ENCODE measurements around the gene ANXA4. TPM values are rescaled to one million over a fixed set of nuclear protein-coding genes. Genes with fewer than 3 reads are reported as not detected.

The ANXA4 gene
- total RNA-seq, 1 experiment from 2014 or later = 183 TPM

DNA sequence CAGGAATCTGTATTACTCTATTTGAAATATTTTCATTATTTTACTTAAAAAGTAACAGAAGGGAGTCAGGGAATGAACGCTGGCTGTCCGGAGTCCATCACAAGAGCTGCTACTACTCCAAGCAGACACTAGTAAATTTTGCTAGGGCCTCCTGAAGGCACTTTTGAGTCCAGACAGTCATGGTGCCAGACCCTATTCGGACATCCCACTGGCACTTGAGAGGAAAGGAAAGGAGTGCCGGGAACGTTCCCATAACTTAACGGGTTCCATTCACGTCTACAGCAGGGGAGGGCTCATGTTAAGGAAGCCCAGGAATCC, 87.0 kb downstream of the ANXA4 start:
- Histone ChIP-seq H3K4me1 (ENCODE audit: control insufficient read depth, insufficient read depth, low read length) (peaks cover 9% of the 10 kb centered on the region), H3K4me3 (ENCODE audit: low read depth in 2 of 2, low read length in 2 of 2) (peak overlapping the region; percentile 84 to 95), H3K27me3 (ENCODE audit: control insufficient read depth, insufficient read depth, low read length) (no peaks in the 10 kb centered on the region), H3K27ac (ENCODE audit: low read length) (peak overlapping the region; percentile 95), H3K36me3 (ENCODE audit: control insufficient read depth, insufficient read depth, low read length) (no peaks in the 10 kb centered on the region), H3K9me3 (ENCODE audit: control insufficient read depth, insufficient read depth, low read depth, low read length) (no peaks in the 10 kb centered on the region)
- TF ChIP-seq SIN3A (IDR thresholded peaks at IDR 0.05; ENCODE audit: borderline replicate concordance, insufficient read depth, low read depth, low read length) (no peak), POLR2AphosphoS5 (IDR thresholded peaks at IDR 0.05; ENCODE audit: low read depth, low read length) (no peak), TCF7L2 (IDR thresholded peaks at IDR 0.05; ENCODE audit: low read depth, low read length) (no peak)
- TF ChIP-seq, protein P1, sequence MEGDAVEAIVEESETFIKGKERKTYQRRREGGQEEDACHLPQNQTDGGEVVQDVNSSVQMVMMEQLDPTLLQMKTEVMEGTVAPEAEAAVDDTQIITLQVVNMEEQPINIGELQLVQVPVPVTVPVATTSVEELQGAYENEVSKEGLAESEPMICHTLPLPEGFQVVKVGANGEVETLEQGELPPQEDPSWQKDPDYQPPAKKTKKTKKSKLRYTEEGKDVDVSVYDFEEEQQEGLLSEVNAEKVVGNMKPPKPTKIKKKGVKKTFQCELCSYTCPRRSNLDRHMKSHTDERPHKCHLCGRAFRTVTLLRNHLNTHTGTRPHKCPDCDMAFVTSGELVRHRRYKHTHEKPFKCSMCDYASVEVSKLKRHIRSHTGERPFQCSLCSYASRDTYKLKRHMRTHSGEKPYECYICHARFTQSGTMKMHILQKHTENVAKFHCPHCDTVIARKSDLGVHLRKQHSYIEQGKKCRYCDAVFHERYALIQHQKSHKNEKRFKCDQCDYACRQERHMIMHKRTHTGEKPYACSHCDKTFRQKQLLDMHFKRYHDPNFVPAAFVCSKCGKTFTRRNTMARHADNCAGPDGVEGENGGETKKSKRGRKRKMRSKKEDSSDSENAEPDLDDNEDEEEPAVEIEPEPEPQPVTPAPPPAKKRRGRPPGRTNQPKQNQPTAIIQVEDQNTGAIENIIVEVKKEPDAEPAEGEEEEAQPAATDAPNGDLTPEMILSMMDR (IDR thresholded peaks at IDR 0.05) = no peak
- TF ChIP-seq, protein P2, sequence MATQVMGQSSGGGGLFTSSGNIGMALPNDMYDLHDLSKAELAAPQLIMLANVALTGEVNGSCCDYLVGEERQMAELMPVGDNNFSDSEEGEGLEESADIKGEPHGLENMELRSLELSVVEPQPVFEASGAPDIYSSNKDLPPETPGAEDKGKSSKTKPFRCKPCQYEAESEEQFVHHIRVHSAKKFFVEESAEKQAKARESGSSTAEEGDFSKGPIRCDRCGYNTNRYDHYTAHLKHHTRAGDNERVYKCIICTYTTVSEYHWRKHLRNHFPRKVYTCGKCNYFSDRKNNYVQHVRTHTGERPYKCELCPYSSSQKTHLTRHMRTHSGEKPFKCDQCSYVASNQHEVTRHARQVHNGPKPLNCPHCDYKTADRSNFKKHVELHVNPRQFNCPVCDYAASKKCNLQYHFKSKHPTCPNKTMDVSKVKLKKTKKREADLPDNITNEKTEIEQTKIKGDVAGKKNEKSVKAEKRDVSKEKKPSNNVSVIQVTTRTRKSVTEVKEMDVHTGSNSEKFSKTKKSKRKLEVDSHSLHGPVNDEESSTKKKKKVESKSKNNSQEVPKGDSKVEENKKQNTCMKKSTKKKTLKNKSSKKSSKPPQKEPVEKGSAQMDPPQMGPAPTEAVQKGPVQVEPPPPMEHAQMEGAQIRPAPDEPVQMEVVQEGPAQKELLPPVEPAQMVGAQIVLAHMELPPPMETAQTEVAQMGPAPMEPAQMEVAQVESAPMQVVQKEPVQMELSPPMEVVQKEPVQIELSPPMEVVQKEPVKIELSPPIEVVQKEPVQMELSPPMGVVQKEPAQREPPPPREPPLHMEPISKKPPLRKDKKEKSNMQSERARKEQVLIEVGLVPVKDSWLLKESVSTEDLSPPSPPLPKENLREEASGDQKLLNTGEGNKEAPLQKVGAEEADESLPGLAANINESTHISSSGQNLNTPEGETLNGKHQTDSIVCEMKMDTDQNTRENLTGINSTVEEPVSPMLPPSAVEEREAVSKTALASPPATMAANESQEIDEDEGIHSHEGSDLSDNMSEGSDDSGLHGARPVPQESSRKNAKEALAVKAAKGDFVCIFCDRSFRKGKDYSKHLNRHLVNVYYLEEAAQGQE (IDR thresholded peaks at IDR 0.05; ENCODE audit: insufficient read depth in 1 of 2, low read depth in 2 of 2, low read length in 1 of 2) = no peak
- intact Hi-C loops (cut with micrococcal nuclease; ENCODE audit: unreplicated experiment) (no loop called here), in situ Hi-C loops (cut with HindIII; ENCODE audit: low pct_unique_long_range_greater_than_20kb, low sequenced_read_pairs) (no loop called here)
- no peak for DNase-seq (ENCODE audit: low read depth, low spot score)
- peak; percentile 48 for ATAC-seq
- no TSS peak for BruUV-seq (replicated peaks)
- CTCF ChIA-PET = interaction anchor here (0.6 kb wide), 1 partner anchor 104 kb away, joined by 3 read pairs; no protein-coding TSS in a partner anchor
- POLR2A ChIA-PET = interaction anchor here (0.6 kb wide), 3 partner anchors 78 to 307 kb away, joined by 3 to 11 read pairs (median 5); no protein-coding TSS in a partner anchor

DNA sequence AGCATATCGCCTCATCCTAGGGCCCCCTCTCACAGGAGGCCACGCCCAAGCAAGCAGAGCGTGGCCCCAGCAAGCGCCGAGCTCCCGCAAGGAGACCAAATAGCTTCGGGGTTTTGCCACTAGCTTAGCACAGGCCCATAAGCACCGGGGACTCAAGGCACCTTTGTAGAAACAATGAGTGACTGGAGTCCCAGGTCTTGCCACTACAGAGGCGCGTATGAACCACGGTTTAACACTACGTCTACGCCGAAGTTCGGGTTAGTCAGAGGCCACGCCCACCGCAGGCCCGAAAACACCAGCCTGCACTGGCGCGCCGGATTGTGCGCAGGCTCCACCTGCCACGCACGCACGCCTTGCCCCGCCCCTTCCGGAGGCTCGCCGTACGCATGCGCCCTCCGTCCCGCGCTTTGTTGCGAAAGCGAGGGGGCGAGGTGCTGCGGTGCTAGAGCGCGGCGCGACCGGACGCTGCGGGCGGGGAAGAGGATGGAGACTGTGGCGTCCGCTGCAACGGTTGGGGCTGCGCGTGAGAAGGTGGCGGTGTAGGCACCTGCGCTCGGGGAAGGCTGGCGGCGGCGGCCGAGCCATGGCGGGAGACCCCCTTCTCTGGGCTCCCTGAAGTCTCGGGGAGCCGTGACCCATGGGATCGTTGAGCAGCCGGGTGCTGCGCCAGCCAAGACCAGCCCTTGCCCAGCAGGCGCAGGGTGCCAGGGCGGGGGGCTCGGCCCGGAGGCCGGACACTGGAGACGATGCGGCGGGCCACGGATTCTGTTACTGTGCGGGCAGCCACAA, 87.5 kb downstream of the ANXA4 start, which contains the start of gene GMCL1:
Gene GMCL1 (plus strand): TSS at position 405 of the 789 bp plus-strand sequence. CDS start 233 bp downstream, at position 638.
- BruUV-seq (replicated peaks) = no TSS peak
- intact Hi-C loops (cut with micrococcal nuclease; ENCODE audit: unreplicated experiment) = no loop called here
- DNase-seq (ENCODE audit: low read depth, low spot score) (peak; percentile 86), ATAC-seq (peak; percentile 98)
- Histone ChIP-seq H3K4me1 (ENCODE audit: control insufficient read depth, insufficient read depth, low read length) (peaks cover 9% of the 10 kb centered on the region), H3K4me3 (ENCODE audit: low read depth in 2 of 2, low read length in 2 of 2) (peak within 1 kb of the TSS; percentile 84 to 95), H3K27me3 (ENCODE audit: control insufficient read depth, insufficient read depth, low read length) (no peaks in the 10 kb centered on the region), H3K27ac (ENCODE audit: low read length) (peak within 1 kb of the TSS; percentile 95), H3K9me3 (ENCODE audit: control insufficient read depth, insufficient read depth, low read depth, low read length) (no peaks in the 10 kb centered on the region), H3K36me3 (ENCODE audit: control insufficient read depth, insufficient read depth, low read length) (no peaks in the 10 kb centered on the region)
- ChIA-PET POLR2A (interaction anchor here (0.6 to 1.0 kb wide), 4 partner anchors 78 to 307 kb away, joined by 3 to 11 read pairs (median 6); partner anchors contain the start of gene ANXA4), CTCF (interaction anchor here (0.6 kb wide), 1 partner anchor 105 kb away, joined by 3 read pairs; no protein-coding TSS in a partner anchor)
- no peak for TF ChIP-seq TCF7L2 (IDR thresholded peaks at IDR 0.05; ENCODE audit: low read depth, low read length)
- peak; percentile 94 for TF ChIP-seq POLR2AphosphoS5 (IDR thresholded peaks at IDR 0.05; ENCODE audit: low read depth, low read length)
- TF ChIP-seq, protein P1 (IDR thresholded peaks at IDR 0.05) = no peak
- TF ChIP-seq, protein P2 (IDR thresholded peaks at IDR 0.05; ENCODE audit: insufficient read depth in 1 of 2, low read depth in 2 of 2, low read length in 1 of 2) = no peak
- TF ChIP-seq SIN3A (IDR thresholded peaks at IDR 0.05; ENCODE audit: borderline replicate concordance, insufficient read depth, low read depth, low read length) = peak; percentile 93
- in situ Hi-C loops (cut with HindIII; ENCODE audit: low pct_unique_long_range_greater_than_20kb, low sequenced_read_pairs) = no loop called here

All from Panc1 (cell line).